DND-41 (cell line): ENCODE results near the gene ACOXL.

Experiments used
- CTCF ChIP-seq: IDR thresholded peaks from 2 replicates; pipeline ENCODE4 v1.5.1; 2012; ENCODE audit warnings: borderline replicate concordance, low read length, moderate library complexity, mild to moderate bottlenecking; ENCODE audit not compliant: poor library complexity, severe bottlenecking; ENCODE audit errors: extremely low read depth
- EZH2 ChIP-seq: IDR thresholded peaks from 3 replicates; pipeline ENCODE4 v1.6.1; 2012; ENCODE audit warnings: borderline replicate concordance, low read depth, mild to moderate bottlenecking, moderate library complexity, low read length, inconsistent platforms; ENCODE audit not compliant: severe bottlenecking

- TF ChIP-seq CTCF (no peak), EZH2 (no peak)
Observed at GRCh38 chr2:111034146-111034545, 301.8 kb downstream of the ACOXL start.
